Body of pancreas (tissue), 4 donors: ENCODE results near the gene TTLL5. TPM values are rescaled to one million over a fixed set of nuclear protein-coding genes. Genes with fewer than 3 reads are reported as not detected.

Experiments
- ATAC-seq: fragments of 150-250 bp; one replicate; pipeline ENCODE4 v1.9.1; 2016
- DNase-seq, 4 donors: peaks; one replicate each; pipeline ENCODE4 v3.0.0-alpha.2; 2019
- H3K27ac ChIP-seq, 4 donors: fragments of 200-600 bp; sonication (generic); 1 replicate in 3 of 4; 2 replicates in 1 of 4; pipeline versions ENCODE4 v1.5.1 to v1.6.1; 2016 to 2019; ENCODE audit warnings: mild to moderate bottlenecking in 1 of 4, mixed read lengths in 1 of 4, moderate library complexity in 1 of 4
- H3K27me3 ChIP-seq, 2 donors: fragments of 200-600 bp; sonication (generic); one replicate each; pipeline ENCODE4 v1.6.0; 2016; ENCODE audit warnings: mild to moderate bottlenecking in 1 of 2
- H3K36me3 ChIP-seq, 2 donors: fragments of 200-600 bp; sonication (generic); replicated peaks in 1 of 2; 2 replicates each; pipeline ENCODE4 v1.5.1; 2016; ENCODE audit warnings: low read depth in 2 of 2; ENCODE audit not compliant: insufficient read depth in 1 of 2
- H3K4me1 ChIP-seq: fragments of 200-600 bp; sonication (generic); one replicate; pipeline ENCODE4 v1.6.0; 2016
- H3K4me3 ChIP-seq, 2 donors: fragments of 200-600 bp; sonication (generic); 1 replicate in 1 of 2; 2 replicates in 1 of 2; pipeline ENCODE4 v1.5.1; 2016 to 2019
- H3K9me3 ChIP-seq, 3 donors: fragments of 200-600 bp; sonication (generic); 1 replicate in 2 of 3; 2 replicates in 1 of 3; pipeline ENCODE4 v1.5.1; 2016
- POLR2A ChIP-seq, 3 donors: fragments of 450-650 bp; IDR thresholded peaks; one replicate each; pipeline ENCODE4 v1.6.1; 2016; ENCODE audit warnings: antibody characterized with exemption in 3 of 3, mild to moderate bottlenecking in 2 of 3
- WGBS, 2 donors: methylation state at CpG; one replicate each; pipeline ENCODE4 v1.1.5; 2017; 5-methylcytosine and 5-hydroxymethylcytosine counted together
- intact Hi-C: fragments of 100-400 bp; cut with DNase I; formaldehyde crosslinking; loops from one replicate; pipeline ENCODE4 v1.15.1; 2023
- total RNA-seq, 2 donors: library from RNA; depleted of rRNA; stranded (reverse); fragments of >200 nt; gene quantifications; one replicate each; pipeline ENCODE4 v1.1.0, GENCODE V29; 2016
- TF ChIP-seq, protein P1 (sequence below), 7 experiments: fragments of 450-650 bp in 4 of 7; fragments of 200-600 bp in 3 of 7; sonication (generic) in 3 of 7; IDR thresholded peaks; one replicate each; pipeline ENCODE4 v1.5.1; 2016 to 2019; ENCODE audit warnings: antibody characterized with exemption in 7 of 7

TTLL5 gene
- total RNA-seq, 2 donors from 2014 or later, result 21.0 to 21.8 TPM

DNA sequence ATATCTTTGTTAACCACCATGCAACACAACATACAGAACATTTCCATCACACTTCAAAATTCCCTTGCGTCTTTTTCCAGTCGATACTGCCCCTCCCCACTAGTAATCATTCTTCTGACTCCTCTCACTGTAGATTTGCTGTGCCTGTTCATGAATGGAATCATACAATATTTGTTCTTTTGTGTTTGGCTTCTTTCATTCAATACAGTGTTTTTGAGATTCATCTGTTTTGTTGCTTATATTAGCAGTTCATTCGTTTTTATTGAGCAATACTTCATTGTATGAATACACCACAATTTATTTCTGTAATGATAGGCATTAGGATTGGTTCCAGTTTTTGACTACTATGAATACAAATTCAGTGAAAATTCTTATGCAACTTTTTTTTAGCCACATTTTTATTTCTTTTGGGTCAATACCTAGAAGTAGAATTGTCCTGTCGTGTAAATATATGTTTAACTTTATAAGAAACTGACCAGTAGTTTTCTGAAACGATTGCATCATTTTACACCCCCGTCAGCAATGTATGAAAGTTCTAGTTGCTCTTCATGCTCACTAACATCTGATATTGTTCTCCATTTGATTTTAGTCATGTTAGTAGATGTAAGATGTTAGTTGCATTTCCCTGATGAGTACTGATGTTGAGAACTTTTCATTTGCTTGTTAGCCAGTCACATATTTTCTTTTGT, 193.2 kb downstream of the TTLL5 start:
- 73 to 76% methylated on average over 6 of the region's 6 CpGs for WGBS, 2 donors
- no peaks in the 10 kb centered on the region for H3K4me1 ChIP-seq
- H3K9me3 ChIP-seq, result no peaks in the 10 kb centered on the region
- TF ChIP-seq POLR2A (IDR thresholded peaks at IDR 0.05), result no peak
- TF ChIP-seq, protein P1, sequence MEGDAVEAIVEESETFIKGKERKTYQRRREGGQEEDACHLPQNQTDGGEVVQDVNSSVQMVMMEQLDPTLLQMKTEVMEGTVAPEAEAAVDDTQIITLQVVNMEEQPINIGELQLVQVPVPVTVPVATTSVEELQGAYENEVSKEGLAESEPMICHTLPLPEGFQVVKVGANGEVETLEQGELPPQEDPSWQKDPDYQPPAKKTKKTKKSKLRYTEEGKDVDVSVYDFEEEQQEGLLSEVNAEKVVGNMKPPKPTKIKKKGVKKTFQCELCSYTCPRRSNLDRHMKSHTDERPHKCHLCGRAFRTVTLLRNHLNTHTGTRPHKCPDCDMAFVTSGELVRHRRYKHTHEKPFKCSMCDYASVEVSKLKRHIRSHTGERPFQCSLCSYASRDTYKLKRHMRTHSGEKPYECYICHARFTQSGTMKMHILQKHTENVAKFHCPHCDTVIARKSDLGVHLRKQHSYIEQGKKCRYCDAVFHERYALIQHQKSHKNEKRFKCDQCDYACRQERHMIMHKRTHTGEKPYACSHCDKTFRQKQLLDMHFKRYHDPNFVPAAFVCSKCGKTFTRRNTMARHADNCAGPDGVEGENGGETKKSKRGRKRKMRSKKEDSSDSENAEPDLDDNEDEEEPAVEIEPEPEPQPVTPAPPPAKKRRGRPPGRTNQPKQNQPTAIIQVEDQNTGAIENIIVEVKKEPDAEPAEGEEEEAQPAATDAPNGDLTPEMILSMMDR (IDR thresholded peaks at IDR 0.05), result no peak
- DNase-seq, result no peak
- no peak overlapping the region for H3K27ac ChIP-seq
- no peak for ATAC-seq
- no peaks in the 10 kb centered on the region for H3K27me3 ChIP-seq
- H3K36me3 ChIP-seq, result no peaks in the 10 kb centered on the region
- intact Hi-C loops, result no loop called here
- H3K4me3 ChIP-seq, result no peak overlapping the region

DNA sequence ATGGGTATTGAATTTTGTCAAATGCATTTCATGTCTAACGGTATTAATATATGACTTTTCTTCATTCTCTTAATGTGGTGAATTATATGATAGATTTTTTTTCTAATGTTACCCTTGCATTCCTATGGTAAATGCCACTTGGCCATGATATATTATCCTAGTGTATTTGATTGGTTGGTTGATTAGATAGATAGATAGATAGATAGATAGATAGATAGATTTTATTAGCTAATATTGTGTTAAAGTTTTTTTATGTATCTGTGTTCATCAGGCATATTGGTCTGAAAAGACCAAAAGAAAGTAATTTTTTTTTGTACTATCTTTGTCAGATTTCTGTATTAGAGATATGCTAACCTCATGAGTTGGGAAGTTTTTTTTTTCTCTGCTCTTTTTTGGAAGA, 196.2 kb downstream of the TTLL5 start:
- 92 to 100% methylated on average over 1 of the region's 1 CpG for WGBS, 2 donors
- DNase-seq (no peak), ATAC-seq (no peak)
- H3K9me3 ChIP-seq, result no peaks in the 10 kb centered on the region
- no peak overlapping the region for H3K27ac ChIP-seq
- no peak for TF ChIP-seq POLR2A (IDR thresholded peaks at IDR 0.05)
- TF ChIP-seq, protein P1 (IDR thresholded peaks at IDR 0.05), result no peak
- intact Hi-C loops, result no loop called here
- H3K4me1 ChIP-seq, result peaks cover 10% of the 10 kb centered on the region
- H3K36me3 ChIP-seq, result no peaks in the 10 kb centered on the region
- no peak overlapping the region for H3K4me3 ChIP-seq
- H3K27me3 ChIP-seq, result no peaks in the 10 kb centered on the region

GRCh38 chr14:75858362-75858761, 197.3 kb downstream of the TTLL5 start:
- DNase-seq, result no peak
- TF ChIP-seq, protein P1 (IDR thresholded peaks at IDR 0.05), result no peak
- no peak for TF ChIP-seq POLR2A (IDR thresholded peaks at IDR 0.05)
- Histone ChIP-seq H3K9me3 (no peaks in the 10 kb centered on the region), H3K27ac (no peak overlapping the region), H3K4me3 (no peak overlapping the region), H3K4me1 (peaks cover 10% of the 10 kb centered on the region), H3K36me3 (no peaks in the 10 kb centered on the region), H3K27me3 (no peaks in the 10 kb centered on the region)
- 33 to 38% methylated on average over 2 of the region's 2 CpGs for WGBS, 2 donors
- ATAC-seq, result no peak
- intact Hi-C loops, result no loop called here

DNA sequence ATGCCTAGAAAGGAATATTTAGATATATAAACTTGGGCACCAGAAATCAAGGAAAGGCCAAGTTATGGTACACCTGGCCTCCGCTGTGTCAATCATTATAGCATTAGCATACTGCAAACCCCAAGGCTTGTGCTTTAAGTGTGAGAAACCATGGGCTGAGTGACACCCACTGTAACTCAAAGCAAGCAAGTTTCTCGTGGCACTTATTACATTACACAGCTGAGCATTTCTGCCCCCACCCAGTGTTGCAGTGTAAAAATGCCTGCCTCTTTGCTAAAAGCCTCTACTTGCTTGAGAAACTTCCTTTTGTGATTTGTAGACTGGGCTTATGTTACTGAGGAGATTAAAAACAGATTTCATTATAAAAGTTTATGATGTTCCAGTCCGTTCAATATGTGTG, 198.7 kb downstream of the TTLL5 start:
- Histone ChIP-seq H3K4me1 (peaks cover 10% of the 10 kb centered on the region), H3K4me3 (no peak overlapping the region)
- intact Hi-C loops, result no loop called here

More for the DNA sequence above, 198.7 kb downstream of the TTLL5 start:
- ATAC-seq, result no peak
- H3K36me3 ChIP-seq, result no peaks in the 10 kb centered on the region
- H3K27me3 ChIP-seq, result no peaks in the 10 kb centered on the region
- WGBS, 2 donors, result 85 to 90% methylated on average over 3 of the region's 3 CpGs
- H3K9me3 ChIP-seq, result no peaks in the 10 kb centered on the region
- H3K27ac ChIP-seq, result no peak overlapping the region
- DNase-seq, result no peak
- TF ChIP-seq, protein P1 (IDR thresholded peaks at IDR 0.05), result no peak
- no peak for TF ChIP-seq POLR2A (IDR thresholded peaks at IDR 0.05)
